Activated naive CD4-positive, alpha-beta T cell treated with anti-CD3 and anti-CD28 coated beads, Interleukin-2, amount 50 U/mL, for 24 hours (primary cell): ENCODE measurements around the gene GPAM.

Source experiments
- H3K27ac Mint-ChIP-seq: one replicate; pipeline ENCODE4 v1.8.0; 2021; ENCODE audit warnings: mild to moderate bottlenecking, mixed read lengths
- H3K27me3 Mint-ChIP-seq: one replicate; pipeline ENCODE4 v1.8.0; 2021; ENCODE audit warnings: mixed read lengths
- H3K36me3 Mint-ChIP-seq: one replicate; pipeline ENCODE4 v1.8.0; 2021; ENCODE audit warnings: mixed read lengths
- H3K4me1 Mint-ChIP-seq: one replicate; pipeline ENCODE4 v1.8.0; 2021; ENCODE audit warnings: mixed read lengths
- H3K4me3 Mint-ChIP-seq: one replicate; pipeline ENCODE4 v1.8.0; 2021; ENCODE audit warnings: mild to moderate bottlenecking, mixed read lengths
- H3K9me3 Mint-ChIP-seq: one replicate; pipeline ENCODE4 v1.8.0; 2021; ENCODE audit warnings: mixed read lengths

Gene GPAM

GRCh38 chr10:112218960-112219359 lies 35.4 kb upstream of the GPAM start:
- Mint-ChIP-seq H3K27me3 (peaks cover 4% of the 10 kb centered on the region), H3K4me1 (no peaks in the 10 kb centered on the region), H3K36me3 (no peaks in the 10 kb centered on the region), H3K9me3 (no peaks in the 10 kb centered on the region), H3K4me3 (no peak overlapping the region), H3K27ac (no peak overlapping the region)

- Mint-ChIP-seq H3K27ac (no peak overlapping the region), H3K27me3 (peaks cover 4% of the 10 kb centered on the region), H3K4me1 (no peaks in the 10 kb centered on the region), H3K4me3 (no peak overlapping the region), H3K9me3 (no peaks in the 10 kb centered on the region), H3K36me3 (no peaks in the 10 kb centered on the region)
These were observed 34.4 kb upstream of the GPAM start for GRCh38 chr10:112218036-112218390.

- Mint-ChIP-seq H3K4me1 (no peaks in the 10 kb centered on the region), H3K9me3 (no peaks in the 10 kb centered on the region), H3K4me3 (no peak overlapping the region), H3K27ac (no peak overlapping the region), H3K27me3 (peaks cover 4% of the 10 kb centered on the region), H3K36me3 (no peaks in the 10 kb centered on the region)
These were observed 33.9 kb upstream of the GPAM start for GRCh38 chr10:112217386-112218035.

GRCh38 chr10:112216966-112217365 lies 33.4 kb upstream of the GPAM start:
- Mint-ChIP-seq H3K9me3 (no peaks in the 10 kb centered on the region), H3K36me3 (no peaks in the 10 kb centered on the region), H3K27ac (no peak overlapping the region), H3K4me1 (no peaks in the 10 kb centered on the region), H3K27me3 (peaks cover 4% of the 10 kb centered on the region), H3K4me3 (no peak overlapping the region)

GRCh38 chr10:112216151-112216550 lies 32.6 kb upstream of the GPAM start:
- Mint-ChIP-seq H3K4me1 (no peaks in the 10 kb centered on the region), H3K9me3 (no peaks in the 10 kb centered on the region), H3K27me3 (peaks cover 4% of the 10 kb centered on the region), H3K36me3 (no peaks in the 10 kb centered on the region), H3K4me3 (no peak overlapping the region), H3K27ac (no peak overlapping the region)

GRCh38 chr10:112215342-112215774 lies 31.8 kb upstream of the GPAM start:
- no peaks in the 10 kb centered on the region for H3K4me1 Mint-ChIP-seq
- H3K27ac Mint-ChIP-seq, result no peak overlapping the region
- H3K27me3 Mint-ChIP-seq, result peaks cover 4% of the 10 kb centered on the region
- no peaks in the 10 kb centered on the region for H3K36me3 Mint-ChIP-seq
- H3K9me3 Mint-ChIP-seq, result no peaks in the 10 kb centered on the region
- H3K4me3 Mint-ChIP-seq, result no peak overlapping the region

GRCh38 chr10:112214298-112214926 lies 30.8 kb upstream of the GPAM start:
- Mint-ChIP-seq H3K27ac (no peak overlapping the region), H3K4me3 (no peak overlapping the region), H3K36me3 (no peaks in the 10 kb centered on the region), H3K9me3 (no peaks in the 10 kb centered on the region), H3K4me1 (no peaks in the 10 kb centered on the region), H3K27me3 (peaks cover 4% of the 10 kb centered on the region)

- no peaks in the 10 kb centered on the region for H3K36me3 Mint-ChIP-seq
- no peak overlapping the region for H3K4me3 Mint-ChIP-seq
- no peaks in the 10 kb centered on the region for H3K4me1 Mint-ChIP-seq
- peaks cover 4% of the 10 kb centered on the region for H3K27me3 Mint-ChIP-seq
- no peak overlapping the region for H3K27ac Mint-ChIP-seq
- H3K9me3 Mint-ChIP-seq, result no peaks in the 10 kb centered on the region
These were observed 30.3 kb upstream of the GPAM start for GRCh38 chr10:112213836-112214235.

- no peaks in the 10 kb centered on the region for H3K36me3 Mint-ChIP-seq
- no peak overlapping the region for H3K4me3 Mint-ChIP-seq
- no peaks in the 10 kb centered on the region for H3K9me3 Mint-ChIP-seq
- H3K4me1 Mint-ChIP-seq, result no peaks in the 10 kb centered on the region
- peaks cover 5% of the 10 kb centered on the region for H3K27me3 Mint-ChIP-seq
- no peak overlapping the region for H3K27ac Mint-ChIP-seq
These were observed 29.7 kb upstream of the GPAM start for GRCh38 chr10:112213098-112213823.

GRCh38 chr10:112210666-112211065 lies 27.1 kb upstream of the GPAM start:
- Mint-ChIP-seq H3K36me3 (no peaks in the 10 kb centered on the region), H3K27ac (no peak overlapping the region), H3K27me3 (peaks cover 3% of the 10 kb centered on the region), H3K4me3 (no peak overlapping the region), H3K4me1 (no peaks in the 10 kb centered on the region), H3K9me3 (no peaks in the 10 kb centered on the region)

- H3K36me3 Mint-ChIP-seq, result no peaks in the 10 kb centered on the region
- H3K27ac Mint-ChIP-seq, result no peak overlapping the region
- H3K4me1 Mint-ChIP-seq, result no peaks in the 10 kb centered on the region
- no peaks in the 10 kb centered on the region for H3K9me3 Mint-ChIP-seq
- no peak overlapping the region for H3K4me3 Mint-ChIP-seq
- peaks cover 3% of the 10 kb centered on the region for H3K27me3 Mint-ChIP-seq
These were observed 26.1 kb upstream of the GPAM start for GRCh38 chr10:112209684-112210131.

- H3K4me3 Mint-ChIP-seq, result no peak overlapping the region
- no peak overlapping the region for H3K27ac Mint-ChIP-seq
- H3K4me1 Mint-ChIP-seq, result no peaks in the 10 kb centered on the region
- H3K36me3 Mint-ChIP-seq, result no peaks in the 10 kb centered on the region
- no peaks in the 10 kb centered on the region for H3K9me3 Mint-ChIP-seq
- H3K27me3 Mint-ChIP-seq, result peaks cover 3% of the 10 kb centered on the region
These were observed 25.4 kb upstream of the GPAM start for GRCh38 chr10:112208997-112209396.

- Mint-ChIP-seq H3K36me3 (no peaks in the 10 kb centered on the region), H3K27me3 (peaks cover 6% of the 10 kb centered on the region), H3K4me3 (no peak overlapping the region), H3K9me3 (no peaks in the 10 kb centered on the region), H3K27ac (no peak overlapping the region), H3K4me1 (no peaks in the 10 kb centered on the region)
These were observed 24.7 kb upstream of the GPAM start for GRCh38 chr10:112208292-112208691.

- peaks cover 4% of the 10 kb centered on the region for H3K4me1 Mint-ChIP-seq
- no peaks in the 10 kb centered on the region for H3K9me3 Mint-ChIP-seq
- H3K27ac Mint-ChIP-seq, result no peak overlapping the region
- no peak overlapping the region for H3K4me3 Mint-ChIP-seq
- H3K27me3 Mint-ChIP-seq, result peaks cover 5% of the 10 kb centered on the region
- no peaks in the 10 kb centered on the region for H3K36me3 Mint-ChIP-seq
These were observed 19.9 kb upstream of the GPAM start for GRCh38 chr10:112203328-112204076.

- H3K4me1 Mint-ChIP-seq, result peaks cover 4% of the 10 kb centered on the region
- peaks cover 5% of the 10 kb centered on the region for H3K27me3 Mint-ChIP-seq
- no peaks in the 10 kb centered on the region for H3K36me3 Mint-ChIP-seq
- no peaks in the 10 kb centered on the region for H3K9me3 Mint-ChIP-seq
- H3K27ac Mint-ChIP-seq, result no peak overlapping the region
- no peak overlapping the region for H3K4me3 Mint-ChIP-seq
These were observed 19.1 kb upstream of the GPAM start for GRCh38 chr10:112202561-112203241.
